Mesenchymal stem cell (in vitro differentiated cells and primary cell): Measurements from ENCODE around the gene ZNF41.
A peak's percentile ranks its signal among the peaks of the same experiment; 100 is the strongest.

ENCODE experiments used
- DNase-seq: peaks from one replicate; pipeline ENCODE4 v3.0.0-alpha.2; 2013
- H2AFZ ChIP-seq: one replicate; pipeline ENCODE4 v1.6.1; 2013; ENCODE audit warnings: low read depth, mild to moderate bottlenecking, control low read depth, inconsistent platforms, low read length, moderate library complexity
- H2AK5ac ChIP-seq: 2 replicates; pipeline ENCODE4 v1.6.1; 2013; ENCODE audit warnings: low read length, moderate library complexity, mild to moderate bottlenecking, inconsistent platforms; ENCODE audit not compliant: severe bottlenecking
- H2BK120ac ChIP-seq: one replicate; pipeline ENCODE4 v1.6.1; 2013; ENCODE audit warnings: low read depth, mild to moderate bottlenecking, inconsistent platforms, low read length, moderate library complexity
- H2BK12ac ChIP-seq, 2 experiments: one replicate each; pipeline ENCODE4 v1.6.1; 2013; ENCODE audit warnings: inconsistent platforms in 2 of 2, low read length in 2 of 2, mild to moderate bottlenecking in 2 of 2, moderate library complexity in 2 of 2, control low read depth in 1 of 2
- H2BK15ac ChIP-seq: one replicate; pipeline ENCODE4 v1.6.1; 2013; ENCODE audit warnings: mild to moderate bottlenecking, low read depth, inconsistent platforms; ENCODE audit not compliant: poor library complexity, severe bottlenecking
- H2BK5ac ChIP-seq: 2 replicates; pipeline ENCODE4 v1.6.1; 2013; ENCODE audit warnings: low read depth, mild to moderate bottlenecking, low read length, control low read depth, inconsistent platforms; ENCODE audit not compliant: poor library complexity, severe bottlenecking
- H3K14ac ChIP-seq, 2 experiments: one replicate each; pipeline ENCODE4 v1.6.1; 2013; ENCODE audit warnings: inconsistent platforms in 2 of 2, low read length in 2 of 2, control low read depth in 1 of 2, mild to moderate bottlenecking in 1 of 2, moderate library complexity in 1 of 2
- H3K18ac ChIP-seq, 2 experiments: one replicate each; pipeline ENCODE4 v1.6.1; 2013; ENCODE audit warnings: inconsistent platforms in 2 of 2, low read length in 2 of 2, control low read depth in 1 of 2, low read depth in 1 of 2, mild to moderate bottlenecking in 1 of 2
- H3K23ac ChIP-seq, 2 experiments: one replicate each; pipeline ENCODE4 v1.6.1; 2013; ENCODE audit warnings: inconsistent platforms in 2 of 2, low read length in 2 of 2, mild to moderate bottlenecking in 2 of 2, moderate library complexity in 2 of 2, control low read depth in 1 of 2
- H3K27ac ChIP-seq: 2 replicates; pipeline ENCODE4 v1.5.1; 2013; ENCODE audit warnings: mild to moderate bottlenecking, moderate library complexity, low read length, control low read depth, inconsistent platforms; ENCODE audit not compliant: poor library complexity, severe bottlenecking
- H3K27me3 ChIP-seq, 2 experiments: 2 replicates each; pipeline versions ENCODE4 v1.6.1 to v1.7.0; 2013; ENCODE audit warnings: low read length in 2 of 2, mild to moderate bottlenecking in 2 of 2, moderate library complexity in 2 of 2, control low read depth in 1 of 2, inconsistent platforms in 1 of 2; ENCODE audit not compliant: control insufficient read depth in 1 of 2, insufficient read depth in 1 of 2
- H3K36me3 ChIP-seq, 2 experiments: 2 replicates each; pipeline versions ENCODE4 v1.6.1 to v1.7.0; 2013; ENCODE audit warnings: low read length in 2 of 2, control low read depth in 1 of 2, inconsistent platforms in 1 of 2, low read depth in 1 of 2, mild to moderate bottlenecking in 1 of 2; ENCODE audit not compliant: insufficient read depth in 2 of 2, control insufficient read depth in 1 of 2
- H3K4ac ChIP-seq, 2 experiments: one replicate each; pipeline ENCODE4 v1.6.1; 2013; ENCODE audit warnings: inconsistent platforms in 2 of 2, low read length in 2 of 2, mild to moderate bottlenecking in 2 of 2, moderate library complexity in 2 of 2, control low read depth in 1 of 2, low read depth in 1 of 2
- H3K4me1 ChIP-seq: 2 replicates; pipeline ENCODE4 v1.6.1; 2013; ENCODE audit warnings: low read depth, low read length, control low read depth; ENCODE audit not compliant: control insufficient read depth, insufficient read depth
- H3K4me2 ChIP-seq: 2 replicates; pipeline ENCODE4 v1.6.1; 2013; ENCODE audit warnings: low read length, mild to moderate bottlenecking, inconsistent platforms; ENCODE audit not compliant: poor library complexity, severe bottlenecking
- H3K4me3 ChIP-seq, 2 experiments: 2 replicates each; pipeline versions ENCODE4 v1.5.1 to v1.7.0; 2013; ENCODE audit warnings: low read length in 2 of 2, mild to moderate bottlenecking in 2 of 2, control low read depth in 1 of 2, low read depth in 1 of 2; ENCODE audit not compliant: insufficient read depth in 1 of 2
- H3K79me1 ChIP-seq: replicated peaks from 2 replicates; pipeline ENCODE4 v1.6.1; 2013; ENCODE audit warnings: mild to moderate bottlenecking, control low read depth, low read length, inconsistent platforms; ENCODE audit not compliant: poor library complexity, severe bottlenecking
- H3K9ac ChIP-seq: 2 replicates; pipeline ENCODE4 v1.7.0; 2013; ENCODE audit warnings: mild to moderate bottlenecking, low read length, moderate library complexity
- H3K9me3 ChIP-seq: 2 replicates; pipeline ENCODE4 v1.7.0; 2013; ENCODE audit warnings: mild to moderate bottlenecking, low read length; ENCODE audit not compliant: control insufficient read depth
- H4K8ac ChIP-seq: one replicate; pipeline ENCODE4 v1.6.1; 2013; ENCODE audit warnings: inconsistent platforms, mild to moderate bottlenecking, low read length, moderate library complexity
- H4K91ac ChIP-seq: one replicate; pipeline ENCODE4 v1.6.1; 2013; ENCODE audit warnings: mild to moderate bottlenecking, low read length, inconsistent platforms
- WGBS: methylation state at CpG from one replicate; pipeline ENCODE4 v1.1.7; 2013; ENCODE audit warnings: mixed read lengths; 5-methylcytosine and 5-hydroxymethylcytosine counted together

Gene ZNF41

DNA sequence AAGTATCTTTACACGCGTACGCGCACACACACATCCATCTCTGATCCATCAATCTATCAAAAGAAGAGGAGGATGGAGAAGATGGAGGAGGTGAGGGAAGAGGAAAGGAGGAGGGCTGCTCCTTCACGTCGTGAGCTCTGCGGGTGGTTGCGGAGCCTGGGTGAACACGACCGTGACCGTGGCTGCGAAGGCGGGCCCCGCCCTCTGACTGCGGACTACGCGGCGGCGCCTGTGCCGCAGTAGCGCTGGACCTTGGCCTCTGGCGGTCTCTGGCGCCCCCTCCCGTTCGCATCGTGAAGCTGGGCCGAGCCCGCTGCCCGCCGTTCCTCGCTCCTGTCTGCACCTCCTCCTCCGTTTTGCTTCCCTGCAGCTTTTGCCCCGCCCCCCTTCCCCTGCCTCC is 40.3 kb upstream of the ZNF41 start:
- H4K8ac ChIP-seq: no peak overlapping the region
- no peak overlapping the region for H3K14ac ChIP-seq
- H2BK15ac ChIP-seq: no peak overlapping the region
- WGBS: 0% methylated on average over 12 of the region's 33 CpGs
- H3K9ac ChIP-seq: peak overlapping the region; percentile 68
- peak overlapping the region; percentile 34 for H2BK120ac ChIP-seq
- H3K27ac ChIP-seq: no peak overlapping the region
- peak overlapping the region in 1 of 2 experiments; percentile 66 for H3K18ac ChIP-seq
- H3K79me1 ChIP-seq: no peaks in the 10 kb centered on the region
- no peak overlapping the region for H2BK5ac ChIP-seq
- H2BK12ac ChIP-seq: no peak overlapping the region
- peak; percentile 71 for DNase-seq
- peak overlapping the region; percentile 92 for H3K4me2 ChIP-seq
- no peak overlapping the region for H3K4ac ChIP-seq
- no peaks in the 10 kb centered on the region for H3K36me3 ChIP-seq
- H3K9me3 ChIP-seq: no peaks in the 10 kb centered on the region
- H2AK5ac ChIP-seq: no peak overlapping the region
- H3K4me3 ChIP-seq: peak overlapping the region; percentile 60 to 73
- no peak overlapping the region for H2AFZ ChIP-seq
- H3K4me1 ChIP-seq: peaks cover 2% of the 10 kb centered on the region
- H3K23ac ChIP-seq: no peak overlapping the region
- no peak overlapping the region for H4K91ac ChIP-seq
- peaks cover 0 to 4% of the 10 kb centered on the region in 2 experiments for H3K27me3 ChIP-seq

GRCh38 chrX:47518144-47518543 is 35.1 kb upstream of the ZNF41 start:
- H2AK5ac ChIP-seq: no peak overlapping the region
- WGBS: 0% methylated on average over 1 of the region's 3 CpGs
- no peak overlapping the region for H3K18ac ChIP-seq

GRCh38 chrX:47515941-47516665 is 33.1 kb upstream of the ZNF41 start:
- H4K8ac ChIP-seq: no peak overlapping the region
- H3K14ac ChIP-seq: no peak overlapping the region
- no peaks in the 10 kb centered on the region for H3K36me3 ChIP-seq
- H3K23ac ChIP-seq: no peak overlapping the region
- no peaks in the 10 kb centered on the region for H3K79me1 ChIP-seq
- peaks cover 0 to 4% of the 10 kb centered on the region in 2 experiments for H3K27me3 ChIP-seq
- H3K4me1 ChIP-seq: peaks cover 1% of the 10 kb centered on the region
- no peak overlapping the region for H3K4ac ChIP-seq
- no peak overlapping the region for H2BK5ac ChIP-seq
- H2BK120ac ChIP-seq: no peak overlapping the region
- H3K18ac ChIP-seq: peak overlapping the region in 1 of 2 experiments; percentile 62
- no peaks in the 10 kb centered on the region for H3K9me3 ChIP-seq
- DNase-seq: peak; percentile 81
- WGBS: 58% methylated on average over 5 of the region's 8 CpGs
- H2BK15ac ChIP-seq: no peak overlapping the region
- no peak overlapping the region for H2BK12ac ChIP-seq
- no peak overlapping the region for H4K91ac ChIP-seq
- H3K4me2 ChIP-seq: no peak overlapping the region
- H3K9ac ChIP-seq: no peak overlapping the region
- H3K4me3 ChIP-seq: no peak overlapping the region
- H2AFZ ChIP-seq: no peak overlapping the region
- H2AK5ac ChIP-seq: no peak overlapping the region
- H3K27ac ChIP-seq: no peak overlapping the region

More at GRCh38 chrX:47518144-47518543, 35.1 kb upstream of the ZNF41 start:
- Histone ChIP-seq H2BK15ac (no peak overlapping the region), H3K4me1 (peaks cover 1% of the 10 kb centered on the region), H3K36me3 (no peaks in the 10 kb centered on the region), H2BK12ac (peak overlapping the region in 1 of 2 experiments; percentile 15), H3K79me1 (no peaks in the 10 kb centered on the region), H3K4ac (no peak overlapping the region), H3K9me3 (no peaks in the 10 kb centered on the region), H4K91ac (no peak overlapping the region), H3K4me2 (no peak overlapping the region), H3K14ac (no peak overlapping the region), H3K27ac (no peak overlapping the region), H3K27me3 (peaks cover 0 to 4% of the 10 kb centered on the region in 2 experiments), H2AFZ (no peak overlapping the region), H2BK5ac (no peak overlapping the region), H4K8ac (no peak overlapping the region), H3K4me3 (no peak overlapping the region), H3K23ac (no peak overlapping the region), H2BK120ac (peak overlapping the region; percentile 49), H3K9ac (no peak overlapping the region)
- peak; percentile 7 for DNase-seq

DNA sequence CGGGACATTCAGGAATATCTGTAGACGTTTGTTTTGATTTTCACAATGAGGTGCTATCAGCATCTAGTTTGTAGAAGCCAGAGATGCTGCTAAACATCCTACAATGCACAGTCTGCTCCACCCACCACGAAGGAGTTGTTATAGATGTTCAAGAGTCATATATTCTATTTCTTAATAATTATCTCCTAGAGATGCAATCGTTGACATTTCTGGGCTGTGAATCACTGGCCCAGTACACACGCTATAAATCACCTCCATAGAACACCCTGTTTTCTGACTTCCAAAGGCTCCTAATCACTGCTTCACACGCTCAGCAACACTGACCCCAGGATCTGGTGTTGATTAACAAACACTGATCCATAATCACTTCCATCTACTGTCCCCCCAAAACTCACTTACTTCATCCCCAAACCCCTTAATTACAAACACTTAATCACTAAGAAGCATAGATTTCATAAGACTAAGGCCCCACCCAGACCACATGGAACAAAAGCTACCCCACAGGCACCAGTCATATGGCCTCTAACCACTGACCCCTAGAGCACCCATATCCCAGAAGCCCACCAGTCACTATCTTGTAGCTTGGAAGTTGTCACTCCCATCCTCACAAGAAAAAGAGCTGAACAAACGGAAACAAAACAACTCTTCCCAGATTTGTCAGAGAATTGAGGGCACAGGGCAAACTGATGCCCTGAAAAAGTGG is 31.7 kb upstream of the ZNF41 start:
- no peak overlapping the region for H3K4me3 ChIP-seq
- no peaks in the 10 kb centered on the region for H3K79me1 ChIP-seq
- no peak overlapping the region for H3K4me2 ChIP-seq
- peak; percentile 85 for DNase-seq
- WGBS: 8% methylated on average over 4 of the region's 7 CpGs
- no peaks in the 10 kb centered on the region for H3K36me3 ChIP-seq
- H2AK5ac ChIP-seq: no peak overlapping the region
- no peak overlapping the region for H2BK12ac ChIP-seq
- no peaks in the 10 kb centered on the region for H3K9me3 ChIP-seq
- H2AFZ ChIP-seq: no peak overlapping the region
- no peak overlapping the region for H3K4ac ChIP-seq
- no peak overlapping the region for H2BK5ac ChIP-seq
- H3K27me3 ChIP-seq: peaks cover 0 to 4% of the 10 kb centered on the region in 2 experiments
- H4K91ac ChIP-seq: no peak overlapping the region
- H3K4me1 ChIP-seq: peaks cover 1% of the 10 kb centered on the region
- H3K14ac ChIP-seq: no peak overlapping the region
- peak overlapping the region in 1 of 2 experiments; percentile 70 for H3K18ac ChIP-seq
- H2BK120ac ChIP-seq: no peak overlapping the region
- no peak overlapping the region for H3K23ac ChIP-seq
- no peak overlapping the region for H3K27ac ChIP-seq
- H4K8ac ChIP-seq: no peak overlapping the region
- no peak overlapping the region for H3K9ac ChIP-seq
- no peak overlapping the region for H2BK15ac ChIP-seq
